Right lobe of liver (tissue), 6 donors: ENCODE results near the gene HIF1AN. TPM values are rescaled to one million over a fixed set of nuclear protein-coding genes. Genes with fewer than 3 reads are reported as not detected.
A peak's percentile ranks its signal among the peaks of the same experiment; 100 is the strongest.

ENCODE experiments used
- ATAC-seq, 4 donors: fragments of 200-7000 bp; cut with Tn5 transposase; one replicate each; pipeline ENCODE4 v1.9.1; 2020; ENCODE audit warnings: mild to moderate bottlenecking in 4 of 4, moderate library complexity in 4 of 4
- DNase-seq, 3 donors: peaks; one replicate each; pipeline ENCODE4 v3.0.0-alpha.2; 2020
- H3K27ac ChIP-seq, 3 donors: fragments of 200-600 bp; one replicate each; pipeline ENCODE4 v1.8.0; 2022
- H3K27me3 ChIP-seq, 2 donors: fragments of 200-600 bp; one replicate each; pipeline ENCODE4 v1.8.0; 2022
- H3K36me3 ChIP-seq, 4 donors: fragments of 200-600 bp; sonication (generic) in 1 of 4; one replicate each; pipeline versions ENCODE4 v1.5.1 to v1.8.0; 2017 to 2022; ENCODE audit warnings: control low read depth in 1 of 4
- H3K4me1 ChIP-seq, 4 donors: fragments of 200-600 bp; sonication (generic) in 1 of 4; one replicate each; pipeline versions ENCODE4 v1.5.1 to v1.8.0; 2017 to 2022; ENCODE audit warnings: control low read depth in 1 of 4
- H3K4me3 ChIP-seq, 3 donors: fragments of 200-600 bp; one replicate each; pipeline ENCODE4 v1.8.0; 2022
- H3K9me3 ChIP-seq, 4 donors: fragments of 200-600 bp; sonication (generic) in 1 of 4; one replicate each; pipeline versions ENCODE4 v1.5.1 to v1.8.0; 2017 to 2022; ENCODE audit warnings: control low read depth in 1 of 4
- POLR2A ChIP-seq: fragments of 450-650 bp; IDR thresholded peaks from one replicate; pipeline ENCODE4 v1.6.1; 2017; ENCODE audit warnings: antibody characterized with exemption, mild to moderate bottlenecking
- WGBS: methylation state at CpG from one replicate; pipeline ENCODE4 v1.1.6; 2018; ENCODE audit warnings: low coverage, low lambda C conversion rate; ENCODE audit not compliant: insufficient coverage; ENCODE audit errors: missing lambda C conversion rate; 5-methylcytosine and 5-hydroxymethylcytosine counted together
- intact Hi-C, 2 donors: fragments of 100-400 bp; cut with DNase I; formaldehyde crosslinking; loops; one replicate each; pipeline versions ENCODE4 v1.11.2 to v1.14.1; 2022
- total RNA-seq, 6 experiments: library from RNA; depleted of rRNA in 2 of 6; stranded (reverse); fragments of >200 nt in 2 of 6; fragmentation: NEBNext Ultra II Directional in 3 of 6; extraction: Animal tissue kit (Norgen Biotek cat#: 25700) in 3 of 6; gene quantifications; one replicate each; pipeline versions ENCODE4 v1.1.0 to v1.2.4, GENCODE V29; 2016 to 2023
- TF ChIP-seq, protein P1 (sequence below), 4 donors: fragments of 200-600 bp in 3 of 4; fragments of 450-650 bp in 1 of 4; IDR thresholded peaks; one replicate each; pipeline versions ENCODE4 v1.5.1 to v1.8.0; 2016 to 2022; ENCODE audit warnings: antibody characterized with exemption in 4 of 4, mild to moderate bottlenecking in 2 of 4
- donor health status: DM: no; HTN: yes; CAD: no.
- donor health status: DM: no; HTN: no; CAD: no.
- donor health status: DM: no; HTN: no; CAD: no.
- donor health status: DM: no; HTN: yes; CAD: no.
- donor health status: DM: no; HTN: yes; CAD: no.

Gene HIF1AN
- total RNA-seq, 6 experiments from 2014 or later = 4.5 to 13.9 (median 11.3) TPM

DNA sequence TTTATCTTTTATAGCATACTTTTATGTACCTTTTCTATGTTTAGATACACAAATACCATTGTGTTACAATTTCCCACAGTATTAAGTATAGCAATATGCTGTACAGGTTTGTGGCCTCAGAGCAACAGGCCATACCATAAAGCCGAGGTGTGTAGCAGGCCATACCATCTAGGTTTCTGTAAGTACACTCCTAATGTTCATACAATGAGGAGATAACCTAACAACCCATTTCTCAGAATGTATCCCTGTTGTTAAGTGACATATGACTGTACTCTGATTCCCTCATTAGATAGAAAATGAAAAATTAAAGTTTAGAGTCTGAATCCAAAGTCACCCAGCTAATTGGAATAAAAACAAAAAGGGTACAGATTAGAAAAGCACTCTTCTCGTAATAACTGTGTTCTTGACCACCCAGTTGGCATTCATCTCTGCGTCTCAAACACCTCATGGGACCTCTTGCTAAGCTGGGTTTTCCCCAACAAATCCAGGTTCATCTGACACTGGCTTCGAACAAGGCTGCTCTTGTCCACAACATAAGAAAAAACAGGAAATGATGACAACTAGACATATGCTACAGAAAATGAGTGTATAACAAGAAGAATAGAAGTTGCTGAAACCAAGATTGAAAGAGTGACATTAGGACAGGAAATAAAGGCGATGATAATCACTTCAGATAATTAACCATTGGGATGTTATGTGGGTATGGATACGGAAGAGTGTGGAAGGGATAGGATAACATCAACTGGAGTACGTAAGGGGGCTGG, 7.4 kb upstream of the HIF1AN start:
- H3K36me3 ChIP-seq = peaks cover 0 to 36% (median 19%) of the 10 kb centered on the region in 4 donors
- no peaks in the 10 kb centered on the region for H3K9me3 ChIP-seq
- WGBS = 52% methylated on average over 7 of the region's 7 CpGs
- peak overlapping the region; percentile 78 to 96 (median 86) for H3K4me3 ChIP-seq
- no peaks in the 10 kb centered on the region for H3K27me3 ChIP-seq
- DNase-seq (no peak), ATAC-seq (no peak)
- intact Hi-C loops = no loop called here
- no peak overlapping the region for H3K27ac ChIP-seq
- TF ChIP-seq POLR2A = no peak
- TF ChIP-seq, protein P1, sequence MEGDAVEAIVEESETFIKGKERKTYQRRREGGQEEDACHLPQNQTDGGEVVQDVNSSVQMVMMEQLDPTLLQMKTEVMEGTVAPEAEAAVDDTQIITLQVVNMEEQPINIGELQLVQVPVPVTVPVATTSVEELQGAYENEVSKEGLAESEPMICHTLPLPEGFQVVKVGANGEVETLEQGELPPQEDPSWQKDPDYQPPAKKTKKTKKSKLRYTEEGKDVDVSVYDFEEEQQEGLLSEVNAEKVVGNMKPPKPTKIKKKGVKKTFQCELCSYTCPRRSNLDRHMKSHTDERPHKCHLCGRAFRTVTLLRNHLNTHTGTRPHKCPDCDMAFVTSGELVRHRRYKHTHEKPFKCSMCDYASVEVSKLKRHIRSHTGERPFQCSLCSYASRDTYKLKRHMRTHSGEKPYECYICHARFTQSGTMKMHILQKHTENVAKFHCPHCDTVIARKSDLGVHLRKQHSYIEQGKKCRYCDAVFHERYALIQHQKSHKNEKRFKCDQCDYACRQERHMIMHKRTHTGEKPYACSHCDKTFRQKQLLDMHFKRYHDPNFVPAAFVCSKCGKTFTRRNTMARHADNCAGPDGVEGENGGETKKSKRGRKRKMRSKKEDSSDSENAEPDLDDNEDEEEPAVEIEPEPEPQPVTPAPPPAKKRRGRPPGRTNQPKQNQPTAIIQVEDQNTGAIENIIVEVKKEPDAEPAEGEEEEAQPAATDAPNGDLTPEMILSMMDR (IDR thresholded peaks at IDR 0.05) = no peak
- H3K4me1 ChIP-seq = peaks cover 0 to 12% (median 5%) of the 10 kb centered on the region in 4 donors

DNA sequence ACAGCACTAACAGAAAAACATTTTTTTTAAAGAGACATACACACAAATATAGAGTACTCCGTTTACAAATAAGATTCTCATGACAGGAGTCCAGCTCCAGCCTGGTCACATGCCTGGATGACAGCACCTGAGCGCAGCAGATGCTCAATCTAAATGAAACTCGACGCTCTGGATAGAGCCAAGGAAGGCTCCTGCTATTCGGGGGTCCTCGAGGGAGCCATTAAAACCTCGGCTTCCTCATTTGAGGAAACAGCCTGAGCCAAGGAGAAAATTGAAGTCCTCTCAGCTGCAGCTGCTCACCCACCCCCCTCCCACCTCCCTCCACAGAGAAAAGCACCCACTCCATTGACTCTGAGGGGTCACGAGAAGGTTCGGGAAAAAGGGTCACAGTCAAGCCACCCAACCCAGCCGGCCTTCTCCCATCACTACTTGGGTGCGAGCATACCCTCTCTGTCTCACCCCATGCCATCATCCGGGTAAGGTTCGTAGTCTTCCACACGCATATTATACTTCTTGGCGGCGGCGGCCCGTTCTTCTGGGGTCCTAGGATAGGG, 6.7 kb upstream of the HIF1AN start:
- 2% methylated on average over 13 of the region's 18 CpGs for WGBS
- peak overlapping the region; percentile 78 to 96 (median 86) for H3K4me3 ChIP-seq
- no peaks in the 10 kb centered on the region for H3K27me3 ChIP-seq
- intact Hi-C loops = no loop called here
- H3K36me3 ChIP-seq = peaks cover 0 to 29% (median 16%) of the 10 kb centered on the region in 4 donors
- no peaks in the 10 kb centered on the region for H3K9me3 ChIP-seq
- peak overlapping the region; percentile 59 to 67 (median 65) for H3K27ac ChIP-seq
- peaks cover 0 to 12% (median 5%) of the 10 kb centered on the region in 4 donors for H3K4me1 ChIP-seq
- ATAC-seq = peak in 1 of 4 donors; percentile 23
- TF ChIP-seq, protein P1 (IDR thresholded peaks at IDR 0.05) = no peak
- no peak for TF ChIP-seq POLR2A
- DNase-seq = peak in 1 of 3 donors; percentile 30

DNA sequence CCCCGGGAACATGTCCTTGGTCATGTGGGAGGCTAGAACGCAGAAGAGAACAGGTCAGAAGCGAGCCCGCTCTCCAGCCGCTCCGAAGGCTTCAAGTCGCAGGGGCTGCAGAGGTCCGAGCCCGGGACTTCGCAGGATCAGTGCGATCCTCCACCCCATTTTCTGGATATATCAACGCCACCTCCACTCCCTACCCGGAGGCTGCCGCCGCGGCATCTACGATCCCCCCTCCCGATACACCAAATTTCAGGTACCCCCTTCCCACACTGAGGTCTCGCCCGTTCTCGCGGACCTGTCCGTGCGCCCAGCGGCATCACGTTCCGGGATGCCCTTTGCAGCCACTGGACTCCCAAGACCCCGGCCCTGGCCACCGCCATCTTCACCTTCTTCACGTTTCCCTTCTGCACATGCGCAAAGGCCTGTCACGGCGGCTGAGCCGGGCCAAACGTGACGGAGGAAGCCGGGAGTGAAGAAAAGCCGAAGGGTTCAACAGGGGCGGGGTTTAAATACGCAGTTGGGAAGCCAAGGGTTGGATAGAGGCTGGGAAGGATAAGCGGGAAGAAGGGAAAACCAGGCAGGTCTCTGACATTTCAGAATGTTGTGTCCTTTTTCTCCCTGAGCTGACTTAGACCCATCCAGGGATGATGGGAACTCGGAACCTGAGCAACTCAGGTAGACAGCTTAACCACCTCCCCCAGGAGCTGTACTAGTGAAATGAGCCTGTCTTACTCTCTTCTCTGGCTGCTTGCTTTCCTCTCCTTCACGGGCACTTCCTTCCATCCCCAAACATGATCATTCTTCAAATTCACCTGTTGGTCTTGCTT, 6.1 kb upstream of the HIF1AN start, which contains the start of gene NDUFB8:
NDUFB8 (minus strand) TSS at position 397 of the 824 bp plus-strand sequence; CDS start at position 377, 20 bp downstream.
- peak within 1 kb of the TSS; percentile 78 to 96 (median 86) for H3K4me3 ChIP-seq
- no peaks in the 10 kb centered on the region for H3K9me3 ChIP-seq
- intact Hi-C loops = no loop called here
- WGBS = under 1% methylated on average over 41 of the region's 43 CpGs
- peak within 1 kb of the TSS; percentile 59 to 67 (median 65) for H3K27ac ChIP-seq
- DNase-seq (peak; percentile 87 to 92 (median 91)), ATAC-seq (peak; percentile 89 to 96 (median 95))
- peaks cover 0 to 12% (median 5%) of the 10 kb centered on the region in 4 donors for H3K4me1 ChIP-seq
- TF ChIP-seq POLR2A = peak; percentile 34
- TF ChIP-seq, protein P1 (IDR thresholded peaks at IDR 0.05) = no peak
- H3K27me3 ChIP-seq = no peaks in the 10 kb centered on the region
- peaks cover 0 to 22% (median 12%) of the 10 kb centered on the region in 4 donors for H3K36me3 ChIP-seq

DNA sequence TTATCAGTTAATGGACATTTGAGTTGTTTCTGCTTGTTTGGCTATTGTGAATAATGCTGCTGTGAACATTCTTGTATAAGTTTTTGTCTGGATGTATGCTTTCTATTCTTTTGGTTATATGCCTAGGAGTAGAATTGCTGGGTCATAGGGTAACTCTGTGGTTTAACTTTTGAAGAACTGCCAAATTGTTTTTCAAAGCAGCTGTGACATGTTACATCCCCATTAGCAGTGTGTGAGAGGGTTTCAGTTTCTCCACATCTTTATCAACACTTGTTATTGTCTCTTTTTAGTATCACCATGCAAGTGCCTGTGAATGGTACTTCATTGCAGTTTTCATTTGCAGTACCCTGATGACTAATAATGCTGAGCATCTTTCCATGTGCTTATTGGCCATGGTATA, 4.0 kb upstream of the HIF1AN start:
- ATAC-seq (no peak), DNase-seq (no peak)
- Histone ChIP-seq H3K9me3 (no peaks in the 10 kb centered on the region), H3K27ac (no peak overlapping the region), H3K27me3 (no peaks in the 10 kb centered on the region), H3K4me1 (peaks cover 0 to 20% (median 9%) of the 10 kb centered on the region in 4 donors), H3K4me3 (no peak overlapping the region), H3K36me3 (peaks cover 0 to 5% (median 1%) of the 10 kb centered on the region in 4 donors)
- TF ChIP-seq, protein P1 (IDR thresholded peaks at IDR 0.05) = no peak
- no peak for TF ChIP-seq POLR2A
- intact Hi-C loops = no loop called here
